SJCRH30 (cell line): ENCODE results near the gene ASB7. TPM values are rescaled to one million over a fixed set of nuclear protein-coding genes. Genes with fewer than 3 reads are reported as not detected.

Experiments
- DNase-seq, 2 experiments: peaks; one replicate each; pipeline ENCODE4 v3.0.0-alpha.2; 2015 to 2020
- H3K27ac ChIP-seq: fragments of 250-450 bp; sonication (Bioruptor Pico); 2 replicates; pipeline ENCODE4 v1.5.1; 2020; ENCODE audit warnings: mild to moderate bottlenecking, moderate library complexity
- H3K27me3 ChIP-seq: fragments of 250-450 bp; sonication (Bioruptor Pico); 2 replicates; pipeline ENCODE4 v1.5.1; 2020; ENCODE audit warnings: mild to moderate bottlenecking, moderate library complexity
- H3K36me3 ChIP-seq: fragments of 250-450 bp; sonication (Bioruptor Pico); 2 replicates; pipeline ENCODE4 v1.5.1; 2020; ENCODE audit warnings: mild to moderate bottlenecking, moderate library complexity
- H3K4me1 ChIP-seq: fragments of 250-450 bp; sonication (Bioruptor Pico); 2 replicates; pipeline ENCODE4 v1.5.1; 2020; ENCODE audit warnings: mild to moderate bottlenecking, moderate library complexity
- H3K4me3 ChIP-seq: fragments of 250-450 bp; sonication (Bioruptor Pico); 2 replicates; pipeline ENCODE4 v1.5.1; 2020; ENCODE audit warnings: mild to moderate bottlenecking, moderate library complexity
- H3K9me3 ChIP-seq: fragments of 250-450 bp; sonication (Bioruptor Pico); replicated peaks from 2 replicates; pipeline ENCODE4 v1.5.1; 2020; ENCODE audit warnings: mild to moderate bottlenecking, moderate library complexity
- total RNA-seq: library from RNA; depleted of rRNA; stranded (reverse); fragments of >200 nt; shearing (Covaris generic); gene quantifications from 2 replicates; pipeline ENCODE4 v1.2.3, GENCODE V29; 2014

Gene ASB7
- total RNA-seq, 1 experiment from 2014 or later: 16.2 TPM

DNA sequence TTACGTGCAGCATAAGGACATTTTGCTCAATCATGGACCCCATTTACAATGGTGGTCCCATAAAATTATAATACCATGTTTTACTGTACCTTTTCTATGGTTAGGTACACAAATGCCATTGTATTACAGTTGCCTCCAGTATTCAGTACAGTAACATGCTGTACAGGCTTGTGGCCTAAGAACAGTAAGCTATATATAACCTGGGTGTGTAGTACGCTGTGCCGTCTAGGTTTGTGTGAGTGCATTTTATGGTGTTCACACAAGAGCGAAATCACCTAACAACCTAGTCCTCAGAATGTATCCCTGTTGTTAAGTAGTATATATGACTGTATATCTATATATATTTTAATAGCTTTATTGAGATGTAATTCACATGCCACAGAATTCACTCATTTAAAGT is 12.5 kb downstream of the ASB7 start:
- H3K9me3 ChIP-seq: no peaks in the 10 kb centered on the region
- H3K4me1 ChIP-seq: no peaks in the 10 kb centered on the region
- H3K27ac ChIP-seq: no peak overlapping the region
- H3K4me3 ChIP-seq: no peak overlapping the region
- no peak for DNase-seq
- H3K27me3 ChIP-seq: no peaks in the 10 kb centered on the region
- H3K36me3 ChIP-seq: peaks cover 43% of the 10 kb centered on the region

DNA sequence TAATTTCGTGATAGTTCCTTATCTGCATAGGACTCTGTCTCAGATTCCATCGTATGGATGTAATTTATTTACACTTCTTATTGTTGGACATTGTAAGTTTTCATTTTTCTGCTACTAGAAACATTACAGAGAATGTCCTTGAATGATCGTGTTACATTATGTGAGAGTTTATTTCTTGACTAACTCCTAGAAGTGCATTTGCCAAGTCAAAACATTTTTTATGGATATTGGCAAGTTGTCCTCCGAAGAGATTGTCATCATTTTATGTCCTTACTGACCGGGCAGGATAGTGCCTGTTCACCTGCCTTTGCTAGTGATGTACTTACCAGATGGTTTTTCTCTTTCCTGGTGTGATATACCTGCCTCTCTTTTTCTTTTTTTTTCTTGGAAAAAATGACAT is 13.4 kb downstream of the ASB7 start:
- DNase-seq: no peak
- Histone ChIP-seq H3K27ac (no peak overlapping the region), H3K4me1 (no peaks in the 10 kb centered on the region), H3K9me3 (no peaks in the 10 kb centered on the region), H3K27me3 (no peaks in the 10 kb centered on the region), H3K4me3 (no peak overlapping the region), H3K36me3 (peaks cover 39% of the 10 kb centered on the region)

DNA sequence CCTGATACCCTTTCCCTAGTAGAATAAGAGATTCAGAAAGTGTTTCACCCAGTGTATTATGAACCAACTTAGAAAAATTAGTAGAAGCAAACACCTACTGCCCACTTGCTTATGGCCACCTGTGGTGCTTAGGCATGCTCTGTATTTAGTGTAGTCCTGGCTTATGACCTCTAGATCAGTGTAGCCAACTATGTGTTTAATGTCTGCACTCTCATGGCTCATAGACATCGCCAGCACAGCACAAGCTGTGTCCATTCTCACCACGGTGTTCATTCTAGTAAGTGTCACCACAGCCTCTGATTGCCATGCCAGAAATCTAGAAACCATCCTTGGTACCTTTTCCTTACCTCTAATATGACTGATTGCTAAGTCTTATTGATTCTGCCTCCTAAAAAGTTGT is 14.3 kb downstream of the ASB7 start:
- no peak for DNase-seq
- no peak overlapping the region for H3K4me3 ChIP-seq
- H3K9me3 ChIP-seq: no peaks in the 10 kb centered on the region
- H3K27me3 ChIP-seq: no peaks in the 10 kb centered on the region
- no peaks in the 10 kb centered on the region for H3K4me1 ChIP-seq
- H3K36me3 ChIP-seq: peaks cover 36% of the 10 kb centered on the region
- no peak overlapping the region for H3K27ac ChIP-seq

DNA sequence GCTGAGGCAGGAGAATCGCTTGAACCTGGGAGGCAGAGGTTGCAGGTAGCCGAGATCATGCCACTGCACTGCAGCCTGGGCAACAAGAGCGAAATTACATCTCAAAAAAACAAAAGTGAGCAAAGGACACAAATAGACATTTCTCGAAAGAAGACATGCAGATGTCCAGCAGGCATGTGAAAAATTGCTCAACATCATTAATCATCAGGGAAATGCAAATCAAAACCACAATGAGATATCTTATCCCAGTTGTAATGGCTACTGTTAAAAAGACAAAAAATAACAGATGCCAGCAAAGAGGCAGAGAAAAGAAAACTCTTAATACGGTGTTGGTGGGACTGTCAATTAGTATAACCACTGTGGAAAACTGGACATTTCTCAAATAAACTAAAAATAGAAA is 20.9 kb downstream of the ASB7 start:
- Histone ChIP-seq H3K36me3 (peaks cover 6% of the 10 kb centered on the region; the same call in 1 of the 2 replicates), H3K9me3 (no peaks in the 10 kb centered on the region), H3K4me1 (no peaks in the 10 kb centered on the region), H3K27ac (no peak overlapping the region), H3K27me3 (no peaks in the 10 kb centered on the region), H3K4me3 (no peak overlapping the region)
- no peak for DNase-seq

DNA sequence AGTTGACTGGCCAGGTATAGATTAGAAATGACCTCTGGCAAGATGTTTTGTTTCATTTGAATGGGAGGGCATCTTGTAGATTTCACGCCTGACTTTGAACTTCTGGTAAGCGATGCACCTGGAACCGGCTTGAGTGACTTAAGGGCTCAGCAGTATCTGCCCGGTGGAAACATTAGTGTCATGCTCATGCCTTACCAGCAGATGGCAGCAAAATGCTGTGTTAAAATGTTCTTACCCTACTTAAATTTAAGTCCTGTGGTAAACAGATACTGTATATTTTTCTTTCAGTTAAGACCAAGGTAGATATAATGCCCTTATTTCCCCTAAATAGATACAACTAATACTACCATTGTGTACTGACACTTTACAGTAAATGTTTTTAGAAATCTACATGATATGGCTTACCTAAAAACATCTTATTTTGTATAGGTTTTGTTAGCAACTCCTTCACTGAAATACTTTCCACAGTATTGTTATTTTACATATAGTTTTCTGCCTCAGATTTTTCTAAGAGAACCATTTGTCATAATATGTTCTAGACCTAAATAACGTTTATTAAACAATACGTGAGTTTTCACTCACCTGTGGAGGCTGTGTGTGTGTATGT is 25.5 kb downstream of the ASB7 start:
- Histone ChIP-seq H3K4me1 (no peaks in the 10 kb centered on the region), H3K9me3 (no peaks in the 10 kb centered on the region), H3K4me3 (no peak overlapping the region), H3K27ac (no peak overlapping the region), H3K36me3 (no peaks in the 10 kb centered on the region; the same call in 1 of the 2 replicates), H3K27me3 (no peaks in the 10 kb centered on the region)
- peak; percentile 49 to 87 for DNase-seq

DNA sequence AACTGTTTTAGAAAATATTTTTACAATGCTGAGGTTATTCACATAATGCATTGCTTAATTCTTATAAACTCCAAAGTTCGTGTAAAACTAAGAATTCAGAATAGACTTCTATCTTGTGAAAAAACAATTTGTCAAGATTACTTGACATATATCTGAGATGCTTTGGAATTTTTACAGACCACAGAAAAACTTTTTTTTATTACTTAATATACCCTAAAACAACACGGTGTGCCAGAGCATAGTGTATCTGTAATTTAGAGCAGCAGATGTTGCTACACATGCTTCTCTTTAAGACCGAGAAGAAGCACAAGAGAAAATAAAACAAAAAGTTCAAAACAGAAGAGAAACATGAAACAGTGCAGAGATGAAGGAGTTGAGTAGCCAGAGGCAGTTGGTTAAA is 26.4 kb downstream of the ASB7 start:
- H3K9me3 ChIP-seq: no peaks in the 10 kb centered on the region
- no peak for DNase-seq
- H3K27me3 ChIP-seq: no peaks in the 10 kb centered on the region
- no peaks in the 10 kb centered on the region for H3K4me1 ChIP-seq
- no peaks in the 10 kb centered on the region; the same call in 1 of the 2 replicates for H3K36me3 ChIP-seq
- H3K27ac ChIP-seq: no peak overlapping the region
- no peak overlapping the region for H3K4me3 ChIP-seq

DNA sequence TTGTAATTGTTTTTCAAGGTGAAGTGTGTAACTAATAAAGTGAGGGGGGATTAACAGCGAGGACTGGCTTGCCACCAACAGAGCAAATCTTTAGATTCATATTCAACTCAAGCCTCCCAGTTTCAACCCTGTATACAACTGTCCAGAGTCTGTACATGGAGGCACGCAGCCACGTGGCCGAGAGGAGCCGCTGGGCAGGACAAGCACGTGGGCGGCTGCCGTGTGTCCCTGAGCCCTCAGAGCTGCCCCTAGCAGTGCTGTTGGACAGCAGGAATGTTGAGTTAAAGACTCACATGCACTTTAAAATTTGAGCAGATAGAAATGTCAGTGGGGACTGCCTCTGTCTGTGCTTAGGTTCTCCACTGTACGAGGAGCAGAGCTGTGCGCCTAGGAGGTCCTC is 29.4 kb downstream of the ASB7 start:
- H3K4me1 ChIP-seq: no peaks in the 10 kb centered on the region
- no peak overlapping the region for H3K4me3 ChIP-seq
- H3K27ac ChIP-seq: no peak overlapping the region
- H3K9me3 ChIP-seq: no peaks in the 10 kb centered on the region
- no peak for DNase-seq
- H3K27me3 ChIP-seq: no peaks in the 10 kb centered on the region
- no peaks in the 10 kb centered on the region; the same call in 1 of the 2 replicates for H3K36me3 ChIP-seq

DNA sequence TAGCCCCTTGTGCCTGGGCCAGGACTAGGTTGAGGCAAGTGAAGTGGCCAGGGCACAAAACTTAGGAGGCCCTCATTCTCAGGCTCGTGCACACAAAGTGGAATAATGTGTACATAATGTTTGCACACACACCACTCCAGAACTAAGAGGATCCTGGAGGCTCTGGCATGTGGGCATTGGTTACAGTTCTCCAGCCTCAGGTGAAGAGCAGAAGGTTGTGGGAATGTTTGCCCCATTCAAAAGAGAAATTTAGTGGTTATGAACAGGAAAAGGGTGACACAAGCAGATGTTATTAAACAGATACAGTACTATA is 31.3 kb downstream of the ASB7 start:
- no peaks in the 10 kb centered on the region for H3K27me3 ChIP-seq

DNA sequence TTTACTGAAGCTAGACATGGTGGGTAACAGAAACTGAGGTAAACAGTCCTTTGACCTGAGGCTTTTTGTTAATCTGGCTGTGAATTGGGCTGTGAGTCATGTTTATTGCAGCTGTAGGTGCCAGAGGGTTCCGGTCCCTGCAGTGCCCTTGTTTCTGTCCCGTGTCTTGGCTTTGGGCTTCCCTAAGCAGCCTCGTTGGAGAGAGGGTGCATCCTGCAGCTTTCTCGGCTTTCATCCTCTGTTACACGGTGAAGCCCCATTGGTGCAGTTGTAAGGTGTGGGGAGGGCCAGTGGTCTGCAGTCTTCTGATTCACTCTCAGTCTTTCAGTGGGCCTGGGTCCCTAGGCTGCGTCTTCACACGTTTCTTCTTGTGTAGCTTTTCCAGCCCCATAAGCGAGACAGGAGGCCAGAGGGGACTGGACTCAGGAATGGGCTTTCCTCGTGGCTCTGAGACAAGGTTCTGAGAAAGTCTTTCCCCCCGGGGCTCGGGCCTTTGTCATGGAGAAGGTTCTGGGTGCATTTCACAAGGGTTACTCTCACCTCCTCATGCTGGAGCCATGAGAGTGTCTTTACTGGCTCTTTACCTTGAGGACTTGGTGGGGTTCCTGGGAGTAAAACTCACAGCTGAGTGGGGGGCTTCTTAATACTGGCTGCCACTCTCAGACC is 33.1 kb downstream of the ASB7 start:
- no peak overlapping the region for H3K4me3 ChIP-seq
- H3K27me3 ChIP-seq: no peaks in the 10 kb centered on the region
- DNase-seq: no peak
- H3K36me3 ChIP-seq: no peaks in the 10 kb centered on the region
- no peaks in the 10 kb centered on the region for H3K9me3 ChIP-seq
- no peaks in the 10 kb centered on the region for H3K4me1 ChIP-seq
- no peak overlapping the region for H3K27ac ChIP-seq

More for the DNA sequence above, 31.3 kb downstream of the ASB7 start:
- Histone ChIP-seq H3K27ac (no peak overlapping the region), H3K4me1 (no peaks in the 10 kb centered on the region), H3K9me3 (no peaks in the 10 kb centered on the region), H3K4me3 (no peak overlapping the region), H3K36me3 (no peaks in the 10 kb centered on the region; the same call in 1 of the 2 replicates)
- DNase-seq: no peak

DNA sequence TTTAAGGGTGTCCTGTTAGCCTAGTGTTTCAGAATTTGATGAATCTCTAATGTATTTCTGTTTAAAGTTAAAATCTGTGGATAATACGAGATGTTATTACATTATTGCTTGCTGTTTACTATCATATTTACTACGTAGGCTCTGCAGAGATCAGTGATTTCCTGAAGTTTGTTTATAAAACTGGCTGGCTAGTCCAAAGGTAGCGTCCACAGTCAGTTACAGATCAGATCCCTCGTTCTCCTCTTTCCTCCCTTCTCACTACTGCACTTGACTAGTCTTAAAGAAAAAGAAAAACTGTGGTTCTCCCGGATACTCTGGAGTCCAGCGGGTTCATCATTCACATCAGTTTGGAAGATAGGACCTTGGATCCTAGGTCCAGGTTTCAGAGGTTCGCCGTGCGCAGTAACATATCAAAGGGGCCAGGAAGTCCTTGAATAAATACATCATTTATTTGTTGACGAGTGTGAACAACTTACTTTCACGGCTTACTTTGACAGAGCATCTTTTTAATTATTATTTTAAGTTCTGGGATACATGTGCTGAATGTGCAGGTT is 35.9 kb downstream of the ASB7 start:
- Histone ChIP-seq H3K9me3 (no peaks in the 10 kb centered on the region), H3K27ac (no peak overlapping the region), H3K36me3 (no peaks in the 10 kb centered on the region), H3K4me3 (no peak overlapping the region), H3K27me3 (no peaks in the 10 kb centered on the region), H3K4me1 (no peaks in the 10 kb centered on the region)
- DNase-seq: no peak

DNA sequence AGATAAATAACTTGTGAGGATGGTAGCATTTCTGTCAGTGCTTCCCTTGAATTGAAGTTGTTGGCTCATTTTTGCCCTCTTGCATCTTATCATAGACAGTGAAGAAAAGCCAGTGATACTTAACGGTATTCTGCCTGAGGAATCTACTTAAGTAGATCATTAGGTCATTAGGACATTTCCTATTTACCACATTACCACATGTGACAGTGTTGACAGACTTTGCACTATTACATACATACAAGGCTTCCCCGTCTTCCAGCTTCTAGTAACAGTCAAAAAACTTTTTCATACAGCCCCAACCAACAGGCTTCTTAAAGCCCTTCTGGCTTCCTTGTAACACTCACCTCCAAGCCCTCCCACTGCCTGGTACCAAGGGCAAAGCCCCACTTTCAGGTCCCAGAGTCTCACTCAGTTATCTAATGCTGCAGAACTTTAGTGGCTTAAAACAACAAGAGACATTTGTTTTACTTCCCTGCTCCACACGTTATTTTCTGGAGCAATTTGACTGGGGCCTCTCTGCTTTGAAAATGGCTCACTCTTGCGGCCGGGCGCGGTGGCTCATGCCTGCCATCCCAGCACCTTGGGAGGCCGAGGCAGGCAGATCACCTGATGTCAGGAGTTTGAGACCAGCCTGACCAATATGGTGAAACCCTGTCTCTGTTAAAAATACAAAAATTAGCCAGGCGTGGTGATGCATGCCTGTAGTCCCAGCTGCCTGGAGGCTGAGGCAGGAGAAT is 40.0 kb downstream of the ASB7 start:
- peaks cover 5% of the 10 kb centered on the region for H3K36me3 ChIP-seq
- DNase-seq: no peak
- no peaks in the 10 kb centered on the region for H3K4me1 ChIP-seq
- no peaks in the 10 kb centered on the region for H3K27me3 ChIP-seq
- no peak overlapping the region for H3K4me3 ChIP-seq
- no peak overlapping the region for H3K27ac ChIP-seq
- no peaks in the 10 kb centered on the region for H3K9me3 ChIP-seq

DNA sequence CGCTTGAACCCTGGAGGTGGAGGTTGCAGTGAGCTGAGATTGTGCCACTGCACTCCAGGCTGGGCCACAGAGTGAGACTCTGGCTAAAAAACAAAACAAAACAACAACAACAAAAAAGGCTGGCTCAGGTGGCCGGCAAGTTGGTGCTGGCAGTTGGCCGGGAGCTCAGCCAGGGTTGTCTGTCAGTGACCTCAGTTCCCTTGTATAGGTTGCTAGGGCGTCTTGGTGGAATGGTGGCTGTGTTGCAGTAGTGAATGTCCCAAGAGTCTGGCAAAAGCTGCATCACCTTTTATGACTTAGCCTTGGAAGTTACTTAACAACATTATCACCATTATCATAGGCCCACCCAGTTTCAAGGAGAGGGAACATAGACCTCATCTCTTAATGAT is 40.6 kb downstream of the ASB7 start:
- H3K27ac ChIP-seq: no peak overlapping the region
- H3K4me3 ChIP-seq: no peak overlapping the region
- peaks cover 5% of the 10 kb centered on the region for H3K36me3 ChIP-seq
- no peaks in the 10 kb centered on the region for H3K9me3 ChIP-seq
- no peak for DNase-seq
- H3K27me3 ChIP-seq: no peaks in the 10 kb centered on the region
- no peaks in the 10 kb centered on the region for H3K4me1 ChIP-seq

DNA sequence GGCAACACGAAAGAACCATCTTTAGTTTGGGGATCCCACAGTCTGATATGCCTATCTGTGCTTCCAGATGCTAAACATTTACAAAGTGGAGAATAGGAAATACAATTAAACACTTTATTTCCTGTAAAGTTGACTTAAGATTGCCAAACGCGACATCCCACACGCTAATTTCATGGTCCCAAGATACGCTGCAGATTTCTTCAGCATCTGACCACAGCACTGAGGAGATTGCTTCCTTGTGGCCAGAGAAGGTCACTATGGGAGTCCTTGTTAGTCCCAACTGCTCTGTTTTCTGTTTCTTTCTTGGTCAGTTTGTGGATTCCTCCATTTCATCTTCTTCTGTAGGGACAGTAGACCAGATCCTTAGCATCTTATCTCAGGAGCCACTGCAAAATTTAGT is 43.3 kb downstream of the ASB7 start:
- H3K27me3 ChIP-seq: no peaks in the 10 kb centered on the region
- H3K36me3 ChIP-seq: peaks cover 5% of the 10 kb centered on the region
- no peak overlapping the region for H3K27ac ChIP-seq
- H3K4me1 ChIP-seq: no peaks in the 10 kb centered on the region
- H3K9me3 ChIP-seq: no peaks in the 10 kb centered on the region
- no peak overlapping the region for H3K4me3 ChIP-seq
- no peak for DNase-seq

DNA sequence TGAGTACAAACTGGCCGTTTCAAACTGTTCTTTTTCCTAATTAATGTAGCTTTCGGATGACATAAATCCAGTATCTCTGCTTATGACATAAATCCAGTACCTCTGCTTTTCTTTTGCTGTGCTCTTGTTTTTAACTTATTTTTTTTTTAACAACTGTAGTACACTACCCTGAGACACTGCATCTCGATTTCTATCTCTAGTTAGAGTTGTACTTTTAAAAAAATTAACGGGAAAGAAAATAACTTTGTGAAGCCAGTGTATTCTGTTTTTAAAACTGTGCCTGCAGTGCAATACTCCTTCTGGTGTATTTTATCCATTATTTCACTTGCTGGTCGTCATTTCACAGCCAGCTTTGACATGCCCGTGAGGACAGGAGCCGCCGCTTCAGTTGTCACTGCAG is 46.6 kb downstream of the ASB7 start:
- Histone ChIP-seq H3K4me1 (no peaks in the 10 kb centered on the region), H3K27ac (no peak overlapping the region), H3K9me3 (no peaks in the 10 kb centered on the region), H3K27me3 (no peaks in the 10 kb centered on the region), H3K4me3 (no peak overlapping the region), H3K36me3 (peaks cover 5% of the 10 kb centered on the region)
- DNase-seq: no peak

DNA sequence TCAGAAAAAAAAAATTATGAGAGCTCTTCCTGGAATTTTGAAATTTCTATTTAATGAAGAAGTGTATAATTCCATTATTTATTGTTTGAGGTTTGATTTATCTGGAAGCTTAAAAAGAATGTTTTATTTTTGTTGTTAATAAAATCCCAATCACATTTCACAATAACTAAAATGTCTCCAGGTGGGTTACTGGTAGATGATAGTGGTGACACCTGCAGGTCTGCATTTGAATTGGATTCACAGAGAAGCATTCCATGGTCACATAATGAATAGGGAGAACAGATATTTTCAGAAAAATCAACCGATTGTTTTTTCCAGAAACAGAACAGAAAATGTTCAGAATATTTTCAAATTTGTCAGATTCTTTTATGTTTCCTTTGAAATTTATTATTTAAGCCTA is 48.3 kb downstream of the ASB7 start:
- H3K4me3 ChIP-seq: no peak overlapping the region
- H3K4me1 ChIP-seq: no peaks in the 10 kb centered on the region
- DNase-seq: no peak
- H3K36me3 ChIP-seq: no peaks in the 10 kb centered on the region; the same call in 1 of the 2 replicates
- no peaks in the 10 kb centered on the region for H3K27me3 ChIP-seq
- H3K9me3 ChIP-seq: no peaks in the 10 kb centered on the region
- no peak overlapping the region for H3K27ac ChIP-seq
